Activated CD4-positive, CD25-positive, alpha-beta regulatory T cell (primary cell): ENCODE measurements around the gene GATAD2B.
A peak's percentile ranks its signal among the peaks of the same experiment; 100 is the strongest.
"Not testable (repeated sequence)": the region's sequence is repeated elsewhere in the genome, so short reads cannot be mapped to it uniquely, and the experiment has no call there.

Experiments used
- DNase-seq, 4 experiments: peaks; one replicate each; lab custom pipeline; 2025; lab: John Stamatoyannopoulos, UW

The GATAD2B gene

GRCh38 chr1:153929981-153930948 is 7.5 kb upstream of the GATAD2B start:
- no peak for DNase-seq

DNA sequence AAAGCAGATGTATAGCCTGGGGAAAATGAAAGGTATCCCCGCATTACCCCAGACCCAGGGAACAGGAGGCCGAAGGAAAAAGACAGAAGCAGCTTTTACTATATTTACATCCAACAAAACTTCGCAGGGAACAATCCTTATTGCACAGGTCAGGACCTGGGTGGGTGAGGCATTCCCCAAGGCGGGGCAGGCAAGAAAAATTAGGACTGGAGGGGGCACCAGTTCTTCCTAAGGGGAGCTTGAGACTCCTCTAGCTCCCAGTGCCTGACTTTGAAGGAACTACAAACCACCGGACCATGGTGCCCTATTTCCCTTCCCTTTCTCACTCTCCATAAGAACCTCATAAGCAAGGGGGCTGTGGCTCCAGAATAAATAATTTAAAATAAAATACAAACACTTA is 6.7 kb upstream of the GATAD2B start:
- DNase-seq, result no peak

GRCh38 chr1:153928791-153929341 is 6.1 kb upstream of the GATAD2B start:
- DNase-seq, result no peak

GRCh38 chr1:153928245-153928644 is 5.5 kb upstream of the GATAD2B start:
- DNase-seq, result no peak

DNA sequence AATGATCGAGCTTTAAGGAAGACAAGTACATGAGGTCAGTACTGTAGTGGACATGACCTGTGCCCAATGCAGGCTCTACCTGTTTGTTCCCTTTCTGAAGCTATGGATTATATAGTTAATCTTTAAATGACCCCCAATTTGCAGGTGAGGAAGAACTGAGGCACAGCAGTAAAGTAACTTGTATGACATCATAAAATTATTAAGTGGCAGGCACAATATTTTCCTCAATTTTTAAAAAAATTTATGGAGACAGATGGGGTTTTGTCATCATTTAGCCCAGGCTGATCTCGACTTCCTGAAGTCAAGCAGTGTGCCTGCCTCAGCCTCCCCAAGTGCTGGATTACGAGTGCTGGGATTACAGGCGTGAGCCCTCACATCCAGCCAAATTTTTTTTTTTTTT is 3.6 kb upstream of the GATAD2B start:
- no peak for DNase-seq

GRCh38 chr1:153922076-153922971 is 448 bp downstream of the GATAD2B start:
- DNase-seq, result peak; percentile 51 to 68 (median 62)

GRCh38 chr1:153921803-153922075 is 1.0 kb downstream of the GATAD2B start:
- no peak for DNase-seq

GRCh38 chr1:153921080-153921802 is 1.5 kb downstream of the GATAD2B start:
- DNase-seq, result no peak

DNA sequence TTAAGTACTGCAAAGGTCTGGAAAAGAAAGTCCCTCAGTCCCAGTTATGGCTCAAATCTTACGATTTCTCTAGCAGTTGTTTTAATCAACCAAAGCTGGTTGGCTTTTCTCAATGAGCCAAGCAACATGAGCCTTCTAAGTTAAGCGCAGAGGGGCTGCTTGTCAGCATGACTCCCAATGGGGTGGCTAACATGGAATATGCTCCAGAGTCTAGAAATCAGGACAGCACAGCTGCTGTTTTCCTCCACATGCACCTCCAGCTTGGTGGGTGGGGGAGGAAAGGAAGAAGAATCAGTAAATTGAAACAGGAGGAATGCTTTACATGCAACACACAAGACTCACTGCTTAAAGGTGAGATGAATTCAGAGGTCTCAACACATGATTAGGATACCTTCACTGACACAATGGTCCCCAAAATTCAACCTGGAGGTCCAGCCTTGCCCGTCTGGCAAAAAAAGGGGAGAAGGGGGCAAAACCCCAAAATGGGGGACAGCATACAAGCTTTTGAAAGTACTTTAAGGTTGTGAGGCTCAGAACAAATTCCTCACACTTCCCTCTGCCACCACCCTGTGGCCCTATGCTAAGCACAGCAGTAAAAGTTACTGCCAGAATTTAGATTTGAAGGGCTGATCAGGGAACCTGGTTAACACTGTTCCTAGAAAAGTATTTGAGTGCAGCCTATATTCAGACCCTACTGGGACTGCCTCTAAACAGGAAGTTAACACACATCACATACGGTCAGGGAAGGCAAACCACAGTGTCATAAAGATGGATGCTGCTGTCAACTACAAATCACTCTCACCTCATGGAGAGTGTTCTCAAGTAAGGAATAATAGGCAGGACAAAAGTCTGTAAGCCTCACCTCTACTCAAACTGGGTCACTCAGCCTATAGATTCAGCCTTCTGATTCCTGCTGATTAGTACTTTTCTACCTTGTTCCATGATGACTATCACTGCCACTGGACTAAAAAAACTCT is 2.6 kb downstream of the GATAD2B start:
- no peak for DNase-seq

GRCh38 chr1:153916297-153916696 is 6.5 kb downstream of the GATAD2B start:
- DNase-seq, result no peak

- DNase-seq, result no peak
Measured at GRCh38 chr1:153912349-153912748, 10.4 kb downstream of the GATAD2B start.

DNA sequence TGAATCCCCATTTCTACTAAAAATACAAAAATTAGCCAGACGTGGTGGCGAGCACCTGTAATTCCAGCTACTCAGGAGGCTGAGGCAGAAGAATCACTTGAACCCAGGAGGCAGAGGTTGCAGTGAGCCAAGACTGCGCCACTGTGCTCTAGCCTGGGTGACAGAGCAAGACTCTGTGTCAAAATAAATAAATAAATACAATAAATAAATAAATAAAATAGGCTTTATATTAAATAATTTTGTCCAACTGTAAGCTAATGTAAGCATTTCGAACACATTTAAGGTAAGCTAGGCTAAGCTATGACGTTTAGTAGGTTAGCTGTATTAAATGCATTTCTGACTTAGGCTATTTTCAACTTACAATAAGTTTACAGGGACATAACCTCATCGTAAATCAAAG is 12.2 kb downstream of the GATAD2B start:
- DNase-seq, result not testable (repeated sequence)

DNA sequence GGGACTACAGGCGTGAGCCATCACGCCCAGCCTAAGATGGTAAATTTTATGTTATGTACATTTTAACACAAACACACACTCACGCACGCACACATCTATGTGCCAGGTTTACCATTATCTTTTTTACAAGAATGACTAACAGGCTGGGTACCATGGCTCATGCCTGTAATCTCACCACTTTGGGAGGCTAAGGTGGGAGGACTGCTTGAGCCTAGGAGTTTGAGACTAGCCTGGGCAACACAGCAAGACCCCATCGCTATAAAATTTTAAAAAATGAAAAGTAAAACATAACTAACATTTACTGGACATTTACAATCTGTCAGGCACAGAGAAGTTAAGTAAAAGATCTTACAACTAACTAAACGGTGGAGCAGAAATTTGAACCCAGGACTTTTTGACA is 14.7 kb downstream of the GATAD2B start:
- DNase-seq, result no peak

GRCh38 chr1:153907134-153907533 is 15.6 kb downstream of the GATAD2B start:
- no peak for DNase-seq

DNA sequence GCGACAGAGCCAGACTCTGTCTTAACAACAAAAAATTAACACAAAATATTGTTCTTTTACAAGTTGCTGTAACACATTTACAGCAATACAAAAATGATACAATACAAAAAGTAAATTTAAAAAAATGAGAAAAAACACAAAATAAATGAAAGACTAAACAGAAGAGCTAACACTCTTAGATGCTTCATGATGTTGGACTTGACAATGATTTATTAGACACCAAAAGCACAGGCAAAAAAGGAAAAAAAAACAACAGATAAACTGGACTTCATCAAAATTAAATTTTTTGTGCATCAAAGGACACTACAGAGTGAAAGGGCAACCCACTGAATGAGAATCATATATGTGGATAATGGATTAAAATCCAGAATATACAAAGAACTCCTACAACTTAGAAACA is 16.4 kb downstream of the GATAD2B start:
- no peak for DNase-seq

DNA sequence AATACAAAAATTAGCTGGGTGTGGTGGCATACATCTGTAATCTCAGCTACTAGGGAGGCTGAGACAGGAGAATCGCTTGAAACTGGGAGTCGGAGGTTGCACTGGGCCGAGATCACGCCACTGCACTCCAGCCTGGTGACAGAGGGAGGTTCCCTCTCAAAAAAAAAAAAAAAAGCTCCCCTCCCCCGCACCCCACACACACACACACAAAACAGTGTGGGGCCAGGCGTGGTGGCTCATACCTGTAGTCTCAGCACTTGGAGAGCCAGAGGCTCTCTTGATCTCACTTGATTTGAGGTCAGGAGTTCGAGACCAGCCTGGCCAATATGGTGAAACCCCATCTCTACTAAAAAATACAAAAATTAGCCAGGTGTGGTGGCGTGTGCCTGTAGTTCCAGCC is 16.9 kb downstream of the GATAD2B start:
- DNase-seq, result not testable (repeated sequence)

GRCh38 chr1:153903841-153904455 is 18.8 kb downstream of the GATAD2B start:
- no peak for DNase-seq

DNA sequence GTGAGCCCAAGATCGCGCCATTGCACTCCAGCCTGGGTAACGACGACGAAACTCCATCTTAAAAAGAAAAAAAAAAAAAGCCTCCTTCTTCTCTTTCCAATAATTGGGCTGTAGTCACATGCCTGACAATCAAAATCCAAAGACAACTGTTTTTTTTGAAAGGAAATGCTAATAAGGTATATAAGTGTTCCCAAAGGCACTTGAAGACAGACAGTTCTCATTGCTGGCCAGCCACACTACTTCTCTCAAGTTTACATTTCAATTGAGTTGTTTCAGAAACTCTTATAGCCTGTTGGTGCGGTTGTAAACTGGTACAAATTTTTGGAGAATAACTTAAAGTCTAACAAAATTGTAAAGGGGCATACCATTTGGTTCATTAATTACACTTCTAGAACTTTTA is 23.3 kb downstream of the GATAD2B start:
- no peak for DNase-seq

- not testable (repeated sequence) for DNase-seq
Measured at GRCh38 chr1:153895866-153896265, 26.9 kb downstream of the GATAD2B start.

DNA sequence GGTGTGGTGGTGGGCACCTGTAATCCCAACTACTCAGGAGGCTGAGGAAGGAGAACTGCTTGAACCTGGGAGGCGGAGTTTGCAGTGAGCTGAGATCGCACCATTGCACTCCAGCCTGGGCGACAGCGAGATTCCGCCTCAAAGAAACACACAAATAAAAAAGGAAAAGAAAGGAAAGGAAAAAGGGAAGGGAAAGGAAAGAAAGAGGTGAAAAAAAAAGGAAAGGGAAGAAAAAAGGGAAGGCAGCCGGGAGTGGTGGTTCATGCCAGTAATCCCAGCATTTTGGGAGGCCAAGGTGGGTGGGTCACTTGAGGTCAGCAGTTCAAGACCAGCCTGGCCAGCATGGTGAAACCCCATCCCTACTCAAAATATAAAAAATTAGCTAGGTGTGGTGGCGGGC is 31.7 kb downstream of the GATAD2B start:
- DNase-seq, result not testable (repeated sequence)
